HG02885 (cell line): ENCODE results near the gene NRG2.

Source experiments
- ATAC-seq: cut with Tn5 transposase; IDR thresholded peaks from one replicate; pipeline ENCODE4 v1.9.1; 2021; ENCODE audit warnings: mild to moderate bottlenecking; ENCODE audit not compliant: unreplicated experiment, poor library complexity

The NRG2 gene

GRCh38 chr5:140041492-140042392 is 1.4 kb downstream of the NRG2 start:
- no peak for ATAC-seq

DNA sequence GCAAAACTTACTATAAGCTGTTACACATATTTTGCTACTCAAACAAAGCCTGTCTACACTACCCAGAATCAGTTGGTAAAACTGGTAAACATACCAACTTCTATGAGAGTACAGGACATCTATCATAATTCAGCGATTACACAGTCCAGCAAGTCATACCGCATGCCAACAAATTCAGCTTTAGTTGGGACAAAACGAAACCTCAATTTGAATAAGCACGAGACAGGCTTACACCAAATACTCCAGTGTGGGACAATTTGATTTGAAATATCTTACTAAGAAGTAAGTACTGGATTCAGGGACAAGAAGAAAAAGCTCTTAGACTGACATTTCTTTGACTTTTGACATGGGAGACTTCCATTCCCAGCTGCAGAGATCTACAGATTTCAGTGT is 2.0 kb downstream of the NRG2 start:
- no peak for ATAC-seq

DNA sequence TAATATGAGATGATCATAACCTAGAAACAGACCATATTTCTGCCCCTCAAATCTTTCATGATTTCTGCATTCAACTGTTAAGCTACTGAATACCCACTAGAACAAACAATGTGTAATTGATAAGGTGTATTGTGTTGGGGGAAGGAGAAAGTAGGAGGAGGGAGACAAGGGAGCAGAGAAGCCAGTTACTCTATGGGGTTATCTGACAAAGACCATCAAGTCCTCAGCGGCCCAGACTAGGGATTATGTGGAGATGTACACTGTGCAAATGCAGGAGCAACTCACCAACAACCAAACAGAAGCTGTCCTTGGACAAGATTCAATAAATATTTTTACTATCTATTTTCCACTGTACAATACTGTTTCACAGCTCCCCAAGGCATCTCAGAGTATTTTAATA is 2.7 kb downstream of the NRG2 start:
- no peak for ATAC-seq

- no peak for ATAC-seq
Observed at GRCh38 chr5:140039561-140039960, 3.5 kb downstream of the NRG2 start.

DNA sequence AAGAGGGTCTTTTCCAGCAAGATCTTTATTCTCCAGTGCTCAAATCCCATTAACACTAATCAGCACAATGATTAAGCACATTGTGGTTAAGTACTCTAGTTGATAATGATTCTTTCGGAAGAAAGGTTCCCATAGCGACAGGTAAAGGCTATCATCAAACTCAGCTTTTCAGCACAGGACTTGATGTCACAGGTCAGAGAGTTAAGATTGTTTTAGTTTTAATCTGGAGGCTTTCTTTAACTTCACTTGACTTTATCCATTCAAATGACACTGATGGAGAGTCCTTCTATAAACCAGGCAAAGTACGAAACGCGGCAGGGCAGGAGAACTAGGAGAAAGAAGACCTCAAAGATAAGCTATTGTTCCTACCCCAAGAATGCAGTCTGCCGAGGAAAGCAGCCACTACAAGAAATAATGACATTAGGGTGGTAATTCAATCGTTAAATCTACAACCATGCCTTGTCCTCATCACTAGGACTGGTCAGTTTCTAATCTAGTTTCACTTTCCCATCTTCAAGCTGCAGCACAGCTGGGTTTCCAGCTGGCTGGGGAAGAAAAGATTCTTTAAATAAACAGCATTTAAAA is 4.6 kb downstream of the NRG2 start:
- ATAC-seq, result no peak

GRCh38 chr5:140037012-140037411 is 6.1 kb downstream of the NRG2 start:
- ATAC-seq, result no peak

GRCh38 chr5:140035881-140036280 is 7.2 kb downstream of the NRG2 start:
- no peak for ATAC-seq

- no peak for ATAC-seq
Observed at GRCh38 chr5:140033037-140033760, 9.9 kb downstream of the NRG2 start.

DNA sequence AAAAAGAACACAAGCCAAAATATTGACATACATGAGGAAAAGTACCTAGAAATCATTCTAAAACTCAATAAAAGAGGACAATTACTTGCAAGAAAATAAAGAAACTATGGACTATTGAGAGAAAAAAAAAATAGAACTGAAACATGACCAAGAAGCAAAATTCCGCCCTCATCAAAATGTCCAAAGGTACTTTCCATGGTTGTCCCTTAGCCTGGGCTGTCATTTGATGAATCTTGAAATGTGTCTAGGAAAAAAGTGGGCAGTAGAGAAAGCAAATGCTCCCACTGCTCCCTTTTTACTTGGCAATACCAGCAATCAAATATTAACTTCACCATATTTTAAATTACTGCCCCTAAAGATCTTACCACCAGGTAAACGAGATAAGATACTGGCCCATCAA is 10.8 kb downstream of the NRG2 start:
- no peak for ATAC-seq

- ATAC-seq, result no peak
Observed at GRCh38 chr5:140027807-140028206, 15.3 kb downstream of the NRG2 start.

DNA sequence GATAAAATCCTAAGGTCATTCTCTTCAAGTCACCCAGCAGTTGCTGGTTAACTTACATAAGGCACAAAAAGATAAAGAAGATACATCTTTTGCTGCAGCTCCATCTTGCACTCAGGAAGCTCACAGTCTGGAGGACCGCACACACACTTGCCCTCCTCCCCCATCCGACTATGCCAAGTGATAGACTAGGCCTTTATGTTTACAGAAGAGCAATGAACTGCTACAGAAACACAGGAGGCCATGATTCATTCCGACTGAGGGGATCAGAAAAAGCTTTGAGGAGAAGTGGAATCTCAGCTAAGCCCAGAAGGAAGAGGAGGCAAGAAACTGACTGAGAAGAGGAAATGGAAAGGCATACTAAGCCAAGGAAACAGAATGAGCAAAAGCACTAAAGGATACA is 17.4 kb downstream of the NRG2 start:
- no peak for ATAC-seq

- ATAC-seq, result no peak
Observed at GRCh38 chr5:140024928-140025327, 18.2 kb downstream of the NRG2 start.

DNA sequence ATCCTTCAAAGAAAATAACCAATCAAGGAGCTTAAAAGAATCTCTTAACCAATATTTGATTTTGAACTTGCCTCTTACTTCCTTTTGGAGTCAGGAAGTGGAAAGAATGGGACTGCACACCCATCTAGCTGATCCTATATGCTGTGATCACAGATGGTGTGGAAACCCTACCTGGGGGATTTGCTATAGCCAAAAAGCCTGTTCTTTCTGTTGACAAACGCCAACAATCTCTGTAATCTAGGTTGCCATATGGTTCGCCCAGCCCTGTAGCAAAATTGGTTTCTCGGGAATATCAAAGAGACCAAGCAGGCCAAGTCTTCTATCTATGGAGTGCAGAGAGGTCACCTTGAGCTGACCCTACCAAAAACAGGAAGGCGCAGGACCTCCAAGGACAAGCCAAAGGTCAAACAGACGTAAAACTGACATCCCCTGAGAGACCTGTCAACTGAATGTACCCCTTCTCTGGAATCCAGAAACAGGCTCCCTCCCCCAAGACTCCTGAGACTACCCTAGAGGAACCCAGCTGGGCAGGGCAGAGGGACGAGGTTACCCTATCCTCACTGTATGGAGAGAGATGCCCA is 19.4 kb downstream of the NRG2 start:
- no peak for ATAC-seq

- ATAC-seq, result no peak
Observed at GRCh38 chr5:140020601-140021177, 22.4 kb downstream of the NRG2 start.

GRCh38 chr5:140018920-140019644 is 24.0 kb downstream of the NRG2 start:
- no peak for ATAC-seq

GRCh38 chr5:140018517-140018916 is 24.6 kb downstream of the NRG2 start:
- ATAC-seq, result no peak

DNA sequence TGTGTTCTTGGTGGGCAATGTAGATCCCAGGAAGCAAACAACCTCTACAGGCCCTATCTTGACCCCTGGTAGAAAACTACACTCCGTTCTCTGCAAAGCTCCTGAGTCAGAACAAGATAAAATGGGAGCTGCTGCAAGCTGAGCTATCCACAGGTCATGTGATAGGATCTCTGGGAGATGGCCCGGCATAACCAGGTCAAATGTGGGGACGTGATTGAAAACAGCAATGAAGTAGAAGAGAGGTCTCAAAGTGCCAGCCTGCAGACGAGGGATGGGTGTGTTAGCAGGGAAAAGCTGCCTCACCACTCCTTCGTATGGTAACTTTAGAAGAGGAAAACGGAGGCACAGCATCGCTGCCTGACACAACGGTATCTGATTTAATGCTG is 25.0 kb downstream of the NRG2 start:
- no peak for ATAC-seq

DNA sequence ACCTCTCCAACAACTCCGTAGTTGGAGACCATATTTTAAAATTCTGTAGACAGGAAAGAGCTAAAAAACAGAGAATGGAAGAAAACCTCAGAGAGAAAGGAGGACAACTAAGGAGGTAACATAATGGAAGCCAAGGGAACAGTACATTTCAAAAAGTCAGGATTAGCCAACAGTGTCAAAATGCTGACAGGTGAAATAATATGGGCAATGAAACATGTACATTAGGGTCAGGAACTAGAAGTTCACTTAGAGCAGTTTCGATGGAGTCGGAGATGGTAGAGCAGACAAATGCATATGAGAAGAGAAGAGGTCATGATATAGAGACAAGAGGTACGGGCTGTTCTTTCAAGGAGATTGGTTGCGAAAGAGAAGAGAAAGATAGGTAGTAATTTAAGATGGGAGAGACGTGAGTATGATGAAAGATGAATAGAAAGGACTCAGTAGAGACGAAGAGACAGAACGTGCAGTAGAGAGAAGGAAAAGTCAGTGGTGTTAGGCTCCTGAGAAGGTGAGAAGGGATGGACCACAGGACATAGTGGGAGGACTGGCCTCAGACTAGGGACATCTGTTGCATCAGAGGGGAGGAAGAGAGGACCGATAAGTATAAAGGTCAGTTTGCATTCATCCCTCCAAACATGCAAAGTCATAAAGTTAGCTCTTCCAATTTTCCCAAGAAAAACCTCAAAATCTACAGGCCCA is 25.6 kb downstream of the NRG2 start:
- no peak for ATAC-seq

GRCh38 chr5:140015706-140016105 is 27.4 kb downstream of the NRG2 start:
- ATAC-seq, result no peak
